ENCODE results near the gene GSC2.

DNA sequence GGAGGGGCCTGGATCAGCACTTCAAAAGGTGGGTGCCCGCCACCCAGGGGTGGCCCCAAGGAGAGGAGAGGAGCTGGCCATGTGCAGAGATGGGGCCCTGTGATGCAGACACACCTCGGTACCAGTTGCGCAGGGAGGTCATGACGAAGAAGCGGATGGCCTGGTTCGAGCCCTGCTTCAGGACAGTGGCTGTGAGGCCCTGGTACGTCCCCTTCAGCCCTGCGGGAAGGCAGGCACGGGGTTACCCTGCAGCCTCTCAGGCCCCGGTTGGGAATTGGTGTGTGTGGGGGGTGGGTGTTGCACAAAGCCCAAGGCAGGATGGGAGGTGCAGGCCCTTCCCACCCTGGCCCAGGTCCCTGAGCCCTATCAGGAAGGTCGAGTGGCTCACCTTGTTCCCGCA, 26.6 kb upstream of the GSC2 start:
- TF ChIP-seq, protein P1, sequence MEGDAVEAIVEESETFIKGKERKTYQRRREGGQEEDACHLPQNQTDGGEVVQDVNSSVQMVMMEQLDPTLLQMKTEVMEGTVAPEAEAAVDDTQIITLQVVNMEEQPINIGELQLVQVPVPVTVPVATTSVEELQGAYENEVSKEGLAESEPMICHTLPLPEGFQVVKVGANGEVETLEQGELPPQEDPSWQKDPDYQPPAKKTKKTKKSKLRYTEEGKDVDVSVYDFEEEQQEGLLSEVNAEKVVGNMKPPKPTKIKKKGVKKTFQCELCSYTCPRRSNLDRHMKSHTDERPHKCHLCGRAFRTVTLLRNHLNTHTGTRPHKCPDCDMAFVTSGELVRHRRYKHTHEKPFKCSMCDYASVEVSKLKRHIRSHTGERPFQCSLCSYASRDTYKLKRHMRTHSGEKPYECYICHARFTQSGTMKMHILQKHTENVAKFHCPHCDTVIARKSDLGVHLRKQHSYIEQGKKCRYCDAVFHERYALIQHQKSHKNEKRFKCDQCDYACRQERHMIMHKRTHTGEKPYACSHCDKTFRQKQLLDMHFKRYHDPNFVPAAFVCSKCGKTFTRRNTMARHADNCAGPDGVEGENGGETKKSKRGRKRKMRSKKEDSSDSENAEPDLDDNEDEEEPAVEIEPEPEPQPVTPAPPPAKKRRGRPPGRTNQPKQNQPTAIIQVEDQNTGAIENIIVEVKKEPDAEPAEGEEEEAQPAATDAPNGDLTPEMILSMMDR (IDR thresholded peaks at IDR 0.05 in 4 of 5, conservative IDR thresholded peaks at IDR 0.05 in 1 of 5), result no peak
- no peak for TF ChIP-seq POLR2A (IDR thresholded peaks at IDR 0.05)
